WI38 (cell line): Measurements from ENCODE around the gene CITED4.

ENCODE experiments used
- H3K4me3 ChIP-seq: 2 replicates; pipeline ENCODE4 v1.5.1; 2011; ENCODE audit warnings: low read depth, mild to moderate bottlenecking, control low read depth, low read length
- CTCF ChIP-seq: IDR thresholded peaks from 2 replicates; pipeline ENCODE4 v1.5.1; 2012; ENCODE audit warnings: low read depth, mild to moderate bottlenecking, control low read depth, low read length

CITED4 gene

DNA sequence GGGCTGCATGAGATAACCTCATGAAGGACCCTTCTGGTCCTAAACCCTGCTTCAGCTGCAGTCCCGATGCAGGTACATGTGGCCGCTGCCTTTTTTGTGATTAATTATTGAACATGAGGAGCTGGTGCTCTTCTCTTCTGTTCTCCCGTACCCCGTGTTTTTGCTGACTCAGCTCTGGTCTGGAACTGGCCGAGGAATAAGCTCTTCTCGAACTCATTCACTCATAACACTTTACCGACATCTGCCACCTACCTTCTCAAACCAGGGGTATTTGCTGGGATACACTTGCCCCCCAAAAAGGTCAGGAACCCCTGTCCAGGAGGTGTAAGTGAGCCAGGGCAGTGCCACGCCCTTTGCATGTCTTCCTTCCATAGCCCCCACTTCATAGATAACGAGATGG, 46.7 kb downstream of the CITED4 start:
- no peak for TF ChIP-seq CTCF
- no peak overlapping the region for H3K4me3 ChIP-seq
